GM21529 (cell line): ENCODE results near the gene PLN.

ENCODE experiments used
- ATAC-seq: cut with Tn5 transposase; IDR thresholded peaks from one replicate; pipeline ENCODE4 v1.9.1; 2021; ENCODE audit not compliant: unreplicated experiment

The PLN gene

DNA sequence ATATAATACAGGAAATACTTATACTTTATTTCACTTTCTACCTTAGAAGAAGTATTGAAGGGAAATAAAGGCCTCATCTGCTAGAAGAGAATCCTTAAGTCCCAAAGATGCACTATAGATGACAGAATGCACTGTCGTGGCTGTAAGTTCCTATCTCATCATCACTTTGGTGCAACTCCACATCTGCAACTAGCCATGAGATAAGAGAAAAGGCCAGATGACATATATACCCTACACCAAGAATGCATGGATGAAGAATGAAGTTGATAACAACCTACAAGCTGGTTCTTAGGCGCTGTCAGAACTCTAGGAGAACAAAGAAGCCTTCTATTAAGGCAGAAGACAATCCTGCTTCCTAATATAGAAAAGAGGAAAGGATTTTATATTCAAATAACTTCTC, 11.6 kb upstream of the PLN start:
- no peak for ATAC-seq

DNA sequence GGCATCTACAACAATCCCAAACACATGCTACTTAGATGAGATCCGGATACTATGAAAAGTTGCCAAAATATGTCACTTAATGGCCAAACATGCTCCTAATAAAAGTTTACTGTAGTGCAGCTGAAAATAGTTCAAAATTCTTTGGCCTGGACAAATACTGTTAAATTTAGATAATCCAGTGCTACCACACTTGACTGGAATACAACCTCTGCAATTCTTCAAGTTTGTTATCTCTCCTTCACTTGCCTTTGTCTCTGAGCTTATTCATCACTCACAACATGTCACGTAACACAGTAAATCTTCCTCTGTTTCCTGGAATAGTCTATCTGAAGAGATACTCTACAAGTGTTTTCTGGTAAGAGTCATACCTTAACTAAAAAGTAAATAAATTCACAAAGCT, 10.5 kb upstream of the PLN start:
- ATAC-seq = no peak

DNA sequence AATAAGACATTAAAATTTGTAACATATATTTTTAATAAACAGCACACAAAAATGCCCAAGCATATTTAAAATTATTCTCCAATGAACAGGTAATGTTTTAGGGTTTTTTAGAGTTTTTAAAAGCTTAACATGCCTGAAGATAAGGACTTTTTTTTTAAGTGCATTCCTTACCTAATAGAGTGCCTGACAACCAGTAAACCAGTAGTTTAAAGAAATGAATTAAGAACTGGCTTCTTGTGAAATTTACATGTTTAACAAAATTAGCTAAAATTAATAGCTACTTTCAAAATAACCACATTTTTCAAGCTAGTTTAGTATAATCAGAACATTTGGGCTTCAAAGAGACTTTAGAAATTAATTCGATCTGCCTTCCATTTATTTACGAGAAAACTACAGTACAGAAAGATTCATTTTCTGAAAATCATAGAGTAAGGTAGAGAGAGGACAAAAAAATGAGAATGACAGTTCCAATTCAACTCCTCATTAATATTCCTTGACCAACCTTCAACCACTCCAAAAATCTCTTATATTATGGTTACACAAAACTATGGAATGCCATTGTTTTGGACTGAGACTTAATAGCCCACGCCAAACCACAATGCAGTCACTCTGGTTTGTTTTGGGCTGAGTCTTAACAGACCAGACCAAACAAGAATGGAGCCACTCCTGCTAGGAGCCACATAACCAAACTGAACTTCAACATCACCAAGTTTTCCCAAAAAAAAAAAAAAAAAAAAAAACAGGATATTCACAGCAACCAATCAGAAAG, 5.7 kb upstream of the PLN start:
- ATAC-seq = no peak

DNA sequence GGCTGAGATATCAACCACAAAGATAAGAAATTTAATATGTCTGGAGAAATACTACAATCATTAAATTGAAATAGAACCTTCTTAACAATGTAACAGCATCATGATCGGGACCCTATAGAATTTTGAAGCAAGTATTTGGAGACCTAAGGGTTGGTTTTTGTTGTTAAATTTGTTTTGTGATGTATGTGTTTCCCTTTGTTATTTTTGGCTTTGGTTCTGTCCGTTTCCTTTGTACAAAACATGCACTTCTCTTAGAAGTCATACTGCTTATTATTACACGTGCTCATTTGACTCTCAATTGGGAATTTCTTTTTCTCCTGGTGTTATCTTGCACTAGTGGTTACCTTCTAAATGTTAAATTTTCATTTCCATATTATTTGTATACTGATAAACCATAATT, 4.0 kb upstream of the PLN start:
- ATAC-seq = no peak

DNA sequence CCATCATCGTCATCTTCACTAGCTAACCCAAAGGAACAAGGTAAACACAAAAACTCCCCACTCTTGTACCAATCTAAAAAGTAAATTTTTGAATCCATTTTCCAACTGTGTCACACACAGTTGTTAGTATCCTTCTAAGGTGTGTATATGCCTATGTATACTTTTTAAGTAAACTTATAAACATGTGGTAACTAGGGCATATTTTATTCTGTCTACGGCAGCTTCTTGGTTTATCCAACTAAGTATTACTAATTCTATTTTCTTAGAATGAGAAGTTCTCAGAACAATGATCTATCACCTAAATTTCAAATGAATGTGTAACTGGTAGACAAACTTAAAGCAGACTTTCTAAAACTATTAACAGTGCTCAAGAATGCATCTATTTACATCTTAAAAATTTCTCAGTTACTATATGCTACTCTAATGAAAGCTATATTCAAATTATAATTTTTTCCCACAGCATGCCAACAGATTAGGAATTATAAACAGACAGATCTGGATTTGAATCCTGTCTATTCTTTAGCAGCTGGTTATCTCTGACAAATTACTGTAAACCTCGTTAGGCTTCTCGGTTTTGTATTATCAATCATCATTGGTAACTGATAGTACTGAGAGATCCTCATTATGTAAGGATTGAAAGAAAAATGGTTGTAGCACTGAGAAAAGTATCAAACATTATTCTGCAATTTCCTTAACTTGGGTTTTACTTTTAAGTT, 1.8 kb upstream of the PLN start:
- no peak for ATAC-seq

DNA sequence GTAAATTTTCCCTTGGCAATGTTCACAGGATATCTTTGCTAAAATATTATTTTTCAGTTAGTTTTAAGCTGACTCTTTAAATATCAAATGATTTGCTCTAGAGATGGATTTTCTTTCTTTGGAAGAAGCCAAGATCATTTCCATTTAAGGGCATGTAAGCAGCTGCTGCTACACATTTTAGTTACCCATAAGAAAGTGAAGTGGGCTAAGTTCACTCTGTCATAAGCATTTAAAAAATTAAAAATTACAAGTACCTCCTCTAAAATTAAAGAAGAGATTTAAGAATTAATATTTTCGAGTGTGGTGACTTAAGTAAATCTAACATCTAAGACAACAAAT, 1.2 kb upstream of the PLN start:
- no peak for ATAC-seq

DNA sequence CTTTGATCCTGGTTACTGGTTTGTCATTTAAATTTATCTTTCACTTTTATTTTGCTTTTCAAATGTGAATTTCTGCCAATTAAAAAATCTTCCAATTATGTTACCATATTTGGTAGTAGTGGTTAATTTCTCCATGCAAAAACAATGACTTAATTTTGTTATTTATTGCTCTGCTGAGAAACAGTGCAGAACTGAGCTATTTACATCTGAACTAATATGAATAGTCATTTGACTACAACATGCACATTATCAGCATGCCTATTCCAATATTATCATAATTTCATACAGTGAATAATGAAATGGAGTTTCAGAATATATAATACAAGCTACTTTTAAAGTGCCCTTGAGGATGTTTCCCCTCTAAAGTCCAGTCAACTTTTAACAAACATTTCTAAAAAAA, 517 bp downstream of the PLN start:
- ATAC-seq = no peak

DNA sequence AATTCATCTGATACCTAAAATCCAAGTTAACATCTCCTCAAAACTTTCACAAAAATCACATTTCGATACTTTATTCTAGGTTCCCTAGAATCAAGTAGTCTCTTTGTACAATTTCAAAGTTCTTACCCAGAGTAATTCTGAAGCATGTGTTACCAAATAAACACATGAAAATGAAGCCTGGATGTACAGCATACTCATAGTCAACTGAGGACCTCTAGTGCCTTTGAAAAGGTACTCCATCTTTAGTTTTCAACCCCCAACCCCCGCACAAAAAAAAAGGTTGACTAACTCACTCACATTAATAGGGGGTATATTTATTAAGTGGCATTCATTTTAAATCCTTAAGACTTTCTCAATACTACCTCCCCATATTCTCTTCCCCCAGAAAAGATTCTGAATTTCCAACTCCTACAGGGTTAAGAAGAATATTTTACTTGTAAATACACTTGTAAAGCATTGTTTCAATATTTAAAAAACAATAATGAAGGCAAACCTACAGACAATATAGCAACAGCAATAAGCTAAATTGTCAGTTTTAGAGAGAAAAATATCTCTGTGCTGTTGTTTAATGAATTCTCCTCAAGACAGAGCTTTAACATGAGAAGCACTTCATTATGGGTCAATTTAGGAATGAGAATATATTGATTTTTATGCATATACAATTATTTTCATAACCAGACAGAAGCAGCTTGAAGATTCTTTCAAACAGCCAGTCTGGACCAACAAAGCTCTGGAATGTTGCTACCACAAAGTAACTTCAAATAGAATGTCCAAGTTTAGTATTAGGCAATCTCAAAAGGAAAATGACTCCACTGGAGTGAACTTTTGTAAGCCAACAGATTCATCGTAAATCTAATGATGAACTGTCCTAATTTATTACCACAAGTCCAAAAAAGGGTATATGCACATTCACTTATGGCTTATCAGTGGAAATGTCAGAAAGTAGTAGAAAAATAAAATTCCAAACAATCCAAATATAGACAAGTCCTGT, 3.3 kb downstream of the PLN start:
- peak; percentile 92 for ATAC-seq

DNA sequence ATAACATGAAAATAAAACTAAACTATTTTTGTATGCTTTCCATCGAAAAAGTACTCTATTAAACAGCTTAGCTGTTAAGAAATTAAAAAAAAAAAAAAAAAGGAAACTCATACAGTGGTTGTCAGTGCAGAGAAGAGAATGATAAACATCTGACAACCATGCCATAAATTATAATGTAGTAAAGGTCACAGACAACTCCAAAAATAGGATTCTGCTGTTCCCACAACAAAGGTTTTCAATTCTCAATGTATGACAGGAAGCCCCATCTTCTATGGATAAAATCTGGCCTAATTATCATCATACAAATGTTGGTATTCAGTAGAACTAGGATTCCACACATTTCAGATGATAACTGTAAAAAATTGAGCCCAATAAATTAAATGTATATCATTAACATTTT, 5.0 kb downstream of the PLN start:
- ATAC-seq = no peak

DNA sequence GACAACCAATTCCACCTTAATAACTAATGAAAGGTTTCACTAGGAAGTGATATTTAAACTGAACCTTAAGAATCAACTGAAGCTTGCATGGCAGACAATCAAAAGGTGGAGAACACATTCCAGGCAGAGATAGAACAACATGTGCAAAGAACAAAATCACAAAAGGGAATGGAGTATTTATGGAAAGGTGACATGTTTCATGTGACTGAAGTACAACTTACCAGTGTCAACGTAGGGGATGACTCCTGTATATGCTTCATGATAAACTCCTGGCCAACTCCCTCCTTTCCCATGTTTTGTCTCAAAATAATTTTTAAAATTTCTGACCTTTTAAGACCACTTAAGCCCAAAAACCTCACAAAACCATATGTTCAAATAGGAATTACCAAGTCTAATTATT, 6.6 kb downstream of the PLN start:
- ATAC-seq = no peak

DNA sequence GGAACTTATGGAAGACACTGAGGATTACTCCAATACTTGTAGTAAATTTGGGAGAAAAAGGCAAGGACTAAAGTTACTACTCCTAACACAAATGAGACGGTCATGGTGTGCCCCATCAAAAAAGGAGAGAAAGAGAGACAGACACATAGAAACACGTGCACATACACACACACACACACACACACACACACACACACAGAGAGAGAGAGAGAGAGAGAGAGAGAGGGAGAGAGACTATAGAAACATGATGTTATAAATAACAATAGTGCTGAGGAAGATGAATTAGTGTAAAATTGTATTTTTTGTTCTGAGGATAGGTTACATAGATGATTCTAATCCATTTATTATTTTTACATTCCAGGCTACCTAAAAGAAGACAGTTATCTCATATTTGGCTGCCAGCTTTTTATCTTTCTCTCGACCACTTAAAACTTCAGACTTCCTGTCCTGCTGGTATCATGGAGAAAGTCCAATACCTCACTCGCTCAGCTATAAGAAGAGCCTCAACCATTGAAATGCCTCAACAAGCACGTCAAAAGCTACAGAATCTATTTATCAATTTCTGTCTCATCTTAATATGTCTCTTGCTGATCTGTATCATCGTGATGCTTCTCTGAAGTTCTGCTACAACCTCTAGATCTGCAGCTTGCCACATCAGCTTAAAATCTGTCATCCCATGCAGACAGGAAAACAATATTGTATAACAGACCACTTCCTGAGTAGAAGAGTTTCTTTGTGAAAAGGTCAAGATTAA, 10.5 kb downstream of the PLN start:
- ATAC-seq = peak; percentile 58

DNA sequence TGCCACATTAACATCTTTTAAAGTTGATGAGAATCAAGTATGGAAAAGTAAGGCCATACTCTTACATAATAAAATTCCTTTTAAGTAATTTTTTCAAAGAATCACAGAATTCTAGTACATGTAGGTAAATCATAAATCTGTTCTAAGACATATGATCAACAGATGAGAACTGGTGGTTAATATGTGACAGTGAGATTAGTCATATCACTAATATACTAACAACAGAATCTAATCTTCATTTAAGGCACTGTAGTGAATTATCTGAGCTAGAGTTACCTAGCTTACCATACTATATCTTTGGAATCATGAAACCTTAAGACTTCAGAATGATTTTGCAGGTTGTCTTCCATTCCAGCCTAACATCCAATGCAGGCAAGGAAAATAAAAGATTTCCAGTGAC, 11.6 kb downstream of the PLN start:
- peak; percentile 53 for ATAC-seq

DNA sequence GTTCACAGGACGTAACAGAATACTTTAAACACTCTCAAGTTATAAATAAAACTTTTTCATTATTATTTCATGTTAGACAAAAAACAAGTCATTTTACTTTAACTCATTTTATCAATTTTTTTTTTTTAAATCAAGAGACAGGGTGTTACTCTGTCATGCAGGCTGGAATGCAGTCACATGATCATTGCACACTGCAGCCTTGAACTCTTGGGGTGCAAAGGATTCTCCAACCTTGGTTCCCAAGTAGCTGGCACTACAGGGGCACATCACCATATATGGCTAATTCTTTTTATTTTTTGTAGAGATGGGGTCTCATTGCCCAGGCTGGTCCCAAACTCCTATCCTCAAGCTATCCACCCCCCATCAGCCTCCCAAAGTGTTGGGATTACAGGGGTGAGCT, 14.2 kb downstream of the PLN start:
- ATAC-seq = no peak

DNA sequence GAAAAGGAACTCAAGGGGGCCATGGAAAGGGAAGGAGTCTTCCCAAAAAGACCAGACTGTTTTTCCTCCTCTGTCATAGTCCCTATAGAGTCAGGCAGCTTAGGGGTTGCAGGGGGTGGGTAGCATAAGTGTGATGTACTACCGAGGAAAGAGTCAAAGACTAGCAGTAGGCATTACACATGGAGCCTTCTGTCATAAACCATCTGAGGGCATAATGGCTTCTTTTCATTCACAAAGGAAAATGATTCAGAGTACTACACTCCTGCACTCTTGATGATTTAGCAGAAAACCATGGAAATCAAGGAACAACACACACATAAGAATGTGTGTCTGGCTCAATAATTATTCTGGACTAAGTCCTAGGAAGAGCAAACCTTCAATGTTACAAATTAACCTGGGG, 14.9 kb downstream of the PLN start:
- no peak for ATAC-seq

DNA sequence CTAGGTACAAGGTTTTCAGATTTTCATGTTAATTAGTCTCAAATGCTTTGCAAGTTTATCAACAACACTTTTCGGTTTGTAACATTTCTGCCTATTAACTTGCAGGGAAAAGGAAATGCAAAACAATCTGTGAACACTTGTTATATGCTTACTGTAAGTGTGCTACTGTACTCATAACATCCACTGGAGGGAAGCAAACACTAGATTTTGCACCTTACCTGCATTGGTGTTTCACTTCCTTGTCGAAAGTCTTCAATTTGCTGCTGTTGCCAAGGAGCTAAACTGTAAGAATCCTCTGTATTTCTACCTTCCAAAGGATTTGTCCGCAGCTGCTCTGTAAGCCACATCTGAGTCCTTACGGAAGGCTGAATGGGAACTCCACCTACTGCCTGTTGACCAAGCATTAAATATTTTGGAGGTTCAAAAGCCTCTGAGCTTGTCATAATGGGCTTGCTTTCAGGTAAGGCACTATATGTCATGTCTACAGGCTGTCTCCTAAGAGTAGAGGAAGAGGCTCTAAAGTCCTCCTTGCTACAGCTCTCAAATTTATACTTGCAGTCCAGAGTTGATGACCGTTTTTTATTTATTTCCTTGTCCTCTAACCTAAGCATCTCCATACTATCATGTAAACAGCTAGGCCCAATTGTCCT, 17.3 kb downstream of the PLN start:
- ATAC-seq = peak; percentile 99

DNA sequence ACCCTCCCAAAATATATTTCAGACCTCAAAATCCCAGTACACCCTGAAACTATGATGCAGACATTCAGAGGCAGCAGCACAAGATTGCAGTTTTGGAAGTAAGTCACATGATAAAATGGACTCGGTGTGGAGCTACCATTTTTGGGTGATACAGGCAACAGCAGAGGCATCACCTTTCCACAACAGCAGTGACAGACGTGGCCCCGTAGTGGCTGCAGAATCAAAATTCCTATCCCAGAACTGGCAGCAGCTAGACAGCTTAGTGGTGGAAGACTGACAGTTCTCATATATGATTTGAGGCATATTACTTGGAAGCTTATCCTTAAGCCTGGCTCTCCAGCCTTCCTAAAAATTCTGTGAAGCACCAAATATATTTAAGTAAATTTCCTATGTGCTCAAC, 19.9 kb downstream of the PLN start:
- ATAC-seq = no peak

DNA sequence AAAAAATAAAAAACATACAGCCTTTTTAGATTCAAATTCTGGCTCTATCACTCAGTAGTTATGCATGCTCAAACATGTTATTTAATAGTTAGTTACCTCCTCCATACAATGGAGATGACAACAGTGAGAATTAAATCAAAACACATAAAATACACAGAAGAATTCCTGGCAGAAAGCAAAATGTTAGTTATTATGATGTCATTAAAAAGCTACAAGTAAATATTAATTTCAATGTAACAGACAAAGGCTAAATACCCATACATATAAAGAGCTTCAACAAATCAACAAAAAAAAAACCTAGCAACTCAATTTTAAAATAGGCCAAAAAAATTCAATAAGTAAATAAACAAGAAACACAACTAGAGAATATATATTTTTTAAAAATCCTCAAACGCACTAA, 21.4 kb downstream of the PLN start:
- ATAC-seq = no peak

DNA sequence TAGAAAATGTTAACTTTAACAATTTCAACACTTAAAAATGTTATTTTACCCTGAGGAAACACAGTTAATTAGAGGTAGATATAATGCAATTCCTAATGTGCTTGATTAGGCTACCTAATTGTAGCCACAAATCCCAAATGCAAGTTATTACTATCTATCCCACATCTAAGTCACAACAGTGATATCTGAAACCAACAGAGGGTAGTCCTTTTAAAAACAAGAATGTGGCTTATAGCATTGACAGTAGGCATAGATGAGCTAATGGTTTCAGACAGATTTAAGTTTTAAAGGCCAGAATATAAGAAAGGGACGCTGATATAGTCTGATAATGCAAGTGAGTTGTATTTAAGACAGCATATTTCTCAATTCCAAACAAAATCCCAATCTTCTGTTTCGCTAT, 23.0 kb downstream of the PLN start:
- no peak for ATAC-seq

DNA sequence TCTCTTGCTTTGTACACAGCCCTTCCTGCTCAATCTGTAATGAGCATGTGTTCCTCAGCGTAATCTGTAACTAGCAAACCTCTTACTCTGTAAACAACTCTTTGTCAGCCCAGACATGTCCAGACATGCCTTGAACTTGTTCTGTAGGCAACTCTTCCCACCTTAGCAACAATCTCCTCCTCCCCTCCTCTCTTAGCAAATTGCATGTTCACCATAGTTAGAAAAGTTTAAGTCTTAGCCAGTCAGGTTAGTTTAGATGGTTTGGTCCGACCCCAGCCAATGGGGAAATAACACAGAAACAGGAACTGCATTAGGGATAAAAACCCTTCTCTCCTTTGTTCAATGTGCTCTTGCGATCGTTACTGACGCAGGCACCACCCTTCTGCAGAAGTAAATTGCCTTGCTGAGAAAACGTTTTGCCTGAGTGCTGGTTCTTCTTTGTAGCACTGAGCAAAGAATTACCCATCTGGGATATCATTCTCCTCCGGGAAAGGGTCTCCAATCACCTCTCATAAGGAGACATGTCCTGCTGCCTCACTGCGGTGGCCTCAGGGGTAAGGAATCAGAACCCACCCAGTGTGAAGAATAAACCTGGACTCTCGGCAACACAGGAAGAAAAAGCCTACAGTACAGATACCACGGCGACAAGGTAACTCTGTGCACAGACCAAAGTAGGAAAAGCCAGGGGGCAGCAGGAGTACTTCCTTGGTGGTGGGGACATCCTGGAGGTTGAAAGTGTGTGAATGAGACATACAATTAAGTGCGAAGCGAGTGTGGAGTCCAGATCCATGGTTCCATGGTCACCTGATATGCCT, 26.2 kb downstream of the PLN start:
- no peak for ATAC-seq

DNA sequence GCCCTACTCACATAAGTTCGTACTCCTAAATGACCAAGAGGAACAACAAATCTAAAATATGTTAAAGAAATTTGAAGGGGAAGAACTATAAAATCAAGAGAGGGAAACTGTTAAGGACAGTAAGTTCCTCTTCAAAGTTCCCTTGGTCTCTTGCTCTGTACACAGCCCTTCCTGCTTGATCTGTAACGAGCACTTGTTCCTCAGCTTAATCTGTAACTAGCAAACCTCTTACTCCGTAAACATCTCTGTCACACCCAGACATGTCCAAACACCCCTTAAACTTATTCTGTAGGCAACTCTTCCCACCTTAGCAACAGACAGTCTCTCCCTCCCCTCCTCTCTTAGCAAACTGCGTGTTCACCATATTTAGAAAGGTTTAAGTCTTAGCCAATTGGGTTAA, 29.9 kb downstream of the PLN start:
- no peak for ATAC-seq
